ENCODE results near the gene UXS1. TPM values are rescaled to one million over a fixed set of nuclear protein-coding genes. Genes with fewer than 3 reads are reported as not detected.

Gene UXS1
- total RNA-seq, 4 donors from 2014 or later: 18.5 to 26.5 (median 22.8) TPM

GRCh38 chr2:106059416-106060065, 134.6 kb downstream of the UXS1 start:
- no peak for TF ChIP-seq CTCF (IDR thresholded peaks at IDR 0.05; ENCODE audit: low read depth)

- TF ChIP-seq CTCF (IDR thresholded peaks at IDR 0.05; ENCODE audit: low read depth): no peak
Measured at GRCh38 chr2:106058469-106059137, 135.5 kb downstream of the UXS1 start.

- TF ChIP-seq CTCF (IDR thresholded peaks at IDR 0.05; ENCODE audit: low read depth): no peak
Measured at GRCh38 chr2:106057206-106057605, 136.9 kb downstream of the UXS1 start.

- TF ChIP-seq CTCF (IDR thresholded peaks at IDR 0.05; ENCODE audit: low read depth): no peak
Measured at GRCh38 chr2:106054880-106055655, 139.0 kb downstream of the UXS1 start.

GRCh38 chr2:106054321-106054720, 139.8 kb downstream of the UXS1 start:
- no peak for TF ChIP-seq CTCF (IDR thresholded peaks at IDR 0.05; ENCODE audit: low read depth)

GRCh38 chr2:106053581-106053980, 140.5 kb downstream of the UXS1 start:
- TF ChIP-seq CTCF (IDR thresholded peaks at IDR 0.05; ENCODE audit: low read depth): no peak

GRCh38 chr2:106053116-106053515, 141.0 kb downstream of the UXS1 start:
- no peak for TF ChIP-seq CTCF (IDR thresholded peaks at IDR 0.05; ENCODE audit: low read depth)

Measured in subcutaneous adipose tissue (tissue), 4 donors.